ENCODE data around the gene EXOC3L1. TPM values are rescaled to one million over a fixed set of nuclear protein-coding genes. Genes with fewer than 3 reads are reported as not detected.

EXOC3L1 gene
- total and polyA plus RNA-seq, 2 of the 4 experiments (the other 2 are of a cell fraction), result not detected

- Histone ChIP-seq H3K56ac (ENCODE audit: extremely low read depth, insufficient read depth, low read length) (no peak overlapping the region), H2BK120ac (ENCODE audit: low read depth, low read length) (no peak overlapping the region), H4K8ac (ENCODE audit: low read depth in 2 of 2, low read length in 2 of 2) (no peak overlapping the region), H2BK15ac (ENCODE audit: low read depth, low read length) (no peak overlapping the region), H3K27ac (ENCODE audit: insufficient read depth, low read length) (no peak overlapping the region), H3K27me3 (ENCODE audit: control insufficient read depth, insufficient read depth, low read length) (no peaks in the 10 kb centered on the region), H2AK5ac (ENCODE audit: low read depth, low read length) (no peak overlapping the region), H2BK20ac (ENCODE audit: low read depth, low read length) (no peak overlapping the region), H3K36me3 (ENCODE audit: control insufficient read depth, insufficient read depth, low read length) (peaks cover 48% of the 10 kb centered on the region), H3K4me1 (ENCODE audit: control insufficient read depth, insufficient read depth, low read length) (peaks cover 5% of the 10 kb centered on the region; the same call in 1 of the 2 replicates), H4K20me1 (ENCODE audit: insufficient read depth, low read length) (peaks cover 7% of the 10 kb centered on the region; the same call in 1 of the 2 replicates), H3K14ac (replicated peaks; ENCODE audit: low read depth, low read length) (no peak overlapping the region), H4K5ac (ENCODE audit: low read depth, low read length) (no peak overlapping the region), H3K4me3 (ENCODE audit: insufficient read depth, low read depth, low read length) (no peak overlapping the region), H3K9me3 (ENCODE audit: control insufficient read depth, insufficient read depth, low read length) (no peaks in the 10 kb centered on the region), H3K9me1 (ENCODE audit: insufficient read depth, low read length) (peaks cover 4% of the 10 kb centered on the region; the same call in 1 of the 2 replicates), H3K4ac (ENCODE audit: low read depth, low read length) (no peak overlapping the region), H2BK5ac (ENCODE audit: low read depth, low read length, poor library complexity, severe bottlenecking) (no peak overlapping the region), H3K18ac (ENCODE audit: low read depth, low read length) (no peak overlapping the region), H3K23ac (ENCODE audit: low read depth, low read length) (no peak overlapping the region), H4K91ac (ENCODE audit: insufficient read depth, low read depth, low read length) (no peak overlapping the region), H2AFZ (replicated peaks; ENCODE audit: low read length, poor library complexity) (no peak overlapping the region), H3K79me1 (ENCODE audit: low read depth in 1 of 2, low read length in 2 of 2) (peaks cover 0 to 30% of the 10 kb centered on the region in 2 experiments; a peak in 2 of 4 replicates), H3K4me2 (ENCODE audit: low read depth, low read length) (no peak overlapping the region), H2AK9ac (replicated peaks; ENCODE audit: low read depth, low read length, poor library complexity) (peak overlapping the region; percentile 44), H3K9ac (ENCODE audit: low read depth, low read length) (no peak overlapping the region)
- POLR2A ChIA-PET (ENCODE audit: unreplicated experiment), result no interaction called here
- BruUV-seq (replicated peaks), result TSS peak; percentile 78
- intact Hi-C loops (cut with micrococcal nuclease), result no loop called here
- 83% methylated on average over 1 of the region's 11 CpGs; no CpG with 5 or more reads in 1 of the 2 experiments for WGBS, 2 experiments (ENCODE audit: extremely low coverage in 2 of 2, insufficient read length in 1 of 2)
- CTCF ChIA-PET, result no interaction called here
- in situ Hi-C loops (cut with MboI; ENCODE audit: low sequenced_read_pairs), result no loop called here
- DNase-seq, result no peak
- no peak for ATAC-seq (ENCODE audit: low read depth)
- TF ChIP-seq RCOR1 (IDR thresholded peaks at IDR 0.05; ENCODE audit: insufficient replicate concordance, low read length) (no peak), SMC3 (IDR thresholded peaks at IDR 0.05; ENCODE audit: low read depth, low read length) (no peak), MAZ (IDR thresholded peaks at IDR 0.05; ENCODE audit: borderline replicate concordance, low read depth, low read length) (no peak), RAD21 (IDR thresholded peaks at IDR 0.05; ENCODE audit: low read length) (no peak), USF2 (IDR thresholded peaks at IDR 0.05; ENCODE audit: low read depth, low read length) (no peak), CEBPB (IDR thresholded peaks at IDR 0.05; ENCODE audit: low read depth, low read length) (no peak), RFX5 (IDR thresholded peaks at IDR 0.05; ENCODE audit: low read depth, low read length) (no peak), CHD1 (IDR thresholded peaks at IDR 0.05; ENCODE audit: low read depth, low read length) (no peak), BHLHE40 (IDR thresholded peaks at IDR 0.05; ENCODE audit: low read depth, low read length) (no peak), NFE2L2 (IDR thresholded peaks at IDR 0.05; ENCODE audit: low read depth, low read length) (no peak), CTCF (conservative IDR thresholded peaks at IDR 0.05; ENCODE audit: low read depth, low read length) (no peak), MAFK (IDR thresholded peaks at IDR 0.05; ENCODE audit: low read depth, low read length) (no peak), POLR2A (IDR thresholded peaks at IDR 0.05; ENCODE audit: low read depth, low read length) (no peak), MXI1 (IDR thresholded peaks at IDR 0.05; ENCODE audit: borderline replicate concordance, low read depth, low read length) (no peak), FOS (IDR thresholded peaks at IDR 0.05; ENCODE audit: low read depth, low read length) (no peak)
- TF ChIP-seq, protein P1, sequence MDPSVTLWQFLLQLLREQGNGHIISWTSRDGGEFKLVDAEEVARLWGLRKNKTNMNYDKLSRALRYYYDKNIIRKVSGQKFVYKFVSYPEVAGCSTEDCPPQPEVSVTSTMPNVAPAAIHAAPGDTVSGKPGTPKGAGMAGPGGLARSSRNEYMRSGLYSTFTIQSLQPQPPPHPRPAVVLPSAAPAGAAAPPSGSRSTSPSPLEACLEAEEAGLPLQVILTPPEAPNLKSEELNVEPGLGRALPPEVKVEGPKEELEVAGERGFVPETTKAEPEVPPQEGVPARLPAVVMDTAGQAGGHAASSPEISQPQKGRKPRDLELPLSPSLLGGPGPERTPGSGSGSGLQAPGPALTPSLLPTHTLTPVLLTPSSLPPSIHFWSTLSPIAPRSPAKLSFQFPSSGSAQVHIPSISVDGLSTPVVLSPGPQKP (IDR thresholded peaks at IDR 0.05; ENCODE audit: borderline replicate concordance, low read depth, low read length), result no peak
- dilution Hi-C loops (cut with HindIII; ENCODE audit: low sequenced_read_pairs, unreplicated experiment), result no loop called here
Measured at GRCh38 chr16:67148656-67149275, 41.2 kb downstream of the EXOC3L1 start.
